AG04449 (cell line): ENCODE results near the gene SCRN1.

Source experiments
- CTCF ChIA-PET: fragments of 350-600 bp; formaldehyde crosslinking; extraction: SDS; loops from one replicate; lab custom pipeline; 2021; ENCODE audit warnings: antibody characterized with exemption; lab: Yijun Ruan, JAX
- POLR2A ChIA-PET: fragments of 400-600, 350-600 bp; formaldehyde crosslinking; extraction: SDS; loops from one replicate; lab custom pipeline; 2020; ENCODE audit warnings: antibody characterized with exemption, inconsistent platforms; lab: Yijun Ruan, JAX
- DNase-seq: peaks from one replicate; pipeline ENCODE4 v3.0.0-alpha.2; 2010; ENCODE audit warnings: low read depth, low spot score
- H3K4me3 ChIP-seq: 2 replicates; pipeline ENCODE4 v1.5.1; 2011; ENCODE audit warnings: low read depth, mild to moderate bottlenecking, control low read depth, low read length
- CTCF ChIP-seq: IDR thresholded peaks from one replicate; pipeline ENCODE4 v1.5.1; 2011; ENCODE audit warnings: mild to moderate bottlenecking, moderate library complexity, low read length, control low read depth, inconsistent platforms; ENCODE audit not compliant: insufficient read depth; ENCODE audit errors: missing control alignments

The SCRN1 gene

GRCh38 chr7:29988424-29989256, 961 bp downstream of the SCRN1 start:
- CTCF ChIA-PET = interaction anchor here (0.6 to 1.6 kb wide), 4 partner anchors 11 to 245 kb away, joined by 3 to 5 read pairs (median 4); no protein-coding TSS in a partner anchor
- H3K4me3 ChIP-seq = peak overlapping the region; percentile 84
- DNase-seq = no peak
- POLR2A ChIA-PET = no interaction called here
- TF ChIP-seq CTCF = no peak

- peak overlapping the region; percentile 84 for H3K4me3 ChIP-seq
- ChIA-PET CTCF (interaction anchor here (0.6 to 1.9 kb wide), 5 partner anchors 11 to 244 kb away, joined by 3 to 6 read pairs (median 4); no protein-coding TSS in a partner anchor), POLR2A (no interaction called here)
- no peak for TF ChIP-seq CTCF
- DNase-seq = peak; percentile 28
Measured at GRCh38 chr7:29987811-29988317, 1.7 kb downstream of the SCRN1 start.

- no peak for DNase-seq
- CTCF ChIA-PET = interaction anchor here (0.8 to 1.9 kb wide), 3 partner anchors 10 to 75 kb away, joined by 3 to 6 read pairs (median 5); no protein-coding TSS in a partner anchor
- H3K4me3 ChIP-seq = no peak overlapping the region
- TF ChIP-seq CTCF = no peak
- POLR2A ChIA-PET = no interaction called here
Measured at GRCh38 chr7:29987083-29987482, 2.5 kb downstream of the SCRN1 start.

GRCh38 chr7:29980151-29980550, 9.4 kb downstream of the SCRN1 start:
- POLR2A ChIA-PET = no interaction called here

GRCh38 chr7:29977886-29978651, 11.5 kb downstream of the SCRN1 start:
- CTCF ChIA-PET = interaction anchor here (1.2 to 2.1 kb wide), 4 partner anchors 9 to 84 kb away, joined by 4 to 8 read pairs (median 6); no protein-coding TSS in a partner anchor
- POLR2A ChIA-PET = no interaction called here
- DNase-seq = no peak
- no peak for TF ChIP-seq CTCF
- no peak overlapping the region for H3K4me3 ChIP-seq

More at GRCh38 chr7:29980151-29980550, 9.4 kb downstream of the SCRN1 start:
- TF ChIP-seq CTCF = no peak
- no peak overlapping the region for H3K4me3 ChIP-seq
- CTCF ChIA-PET = no interaction called here
- no peak for DNase-seq
